Mucosa of descending colon (tissue), 3 donors: ENCODE results near the gene THADA. TPM values are rescaled to one million over a fixed set of nuclear protein-coding genes. Genes with fewer than 3 reads are reported as not detected.

ENCODE experiments used
- ATAC-seq: fragments of 200-7000 bp; cut with Tn5 transposase; one replicate; pipeline ENCODE4 v1.9.1; 2020; ENCODE audit warnings: mild to moderate bottlenecking, moderate library complexity
- DNase-seq, 3 donors: peaks; one replicate each; pipeline ENCODE4 v3.0.0-alpha.2; 2020
- H3K36me3 ChIP-seq: fragments of 200-600 bp; one replicate; pipeline ENCODE4 v1.8.0; 2021; ENCODE audit warnings: low read depth, mild to moderate bottlenecking
- H3K4me1 ChIP-seq: fragments of 200-600 bp; one replicate; pipeline ENCODE4 v1.8.0; 2021; ENCODE audit warnings: low read depth, mild to moderate bottlenecking
- H3K4me3 ChIP-seq: fragments of 200-600 bp; one replicate; pipeline ENCODE4 v1.8.0; 2021; ENCODE audit warnings: mild to moderate bottlenecking
- H3K9me3 ChIP-seq: fragments of 200-600 bp; one replicate; pipeline ENCODE4 v1.8.0; 2021; ENCODE audit warnings: mild to moderate bottlenecking
- CTCF ChIP-seq: fragments of 200-600 bp; IDR thresholded peaks from one replicate; pipeline ENCODE4 v1.8.0; 2022; ENCODE audit warnings: antibody characterized with exemption, mild to moderate bottlenecking
- intact Hi-C, 2 donors: fragments of 100-400 bp; cut with DNase I in 1 of 2; cut with micrococcal nuclease in 1 of 2; formaldehyde crosslinking; loops; one replicate each; pipeline versions ENCODE4 v1.11.0 to v1.11.1; 2022; cut with DNase I, micrococcal nuclease
- total RNA-seq, 3 donors: library from RNA; stranded (reverse); fragmentation: NEBNext Ultra II Directional in 2 of 3; extraction: Animal tissue kit (Norgen Biotek cat#: 25700) in 2 of 3; gene quantifications; one replicate each; pipeline versions ENCODE4 v1.2.1 to v1.2.4, GENCODE V29; 2021 to 2023
- donor health status: DM: no; HTN: no; CAD: no; lungs with moderate emphysema.
- donor health status: DM: no; HTN: no; CAD: no.
- donor health status: DM: no; HTN: yes; CAD: no.

Gene THADA
- total RNA-seq, 3 donors from 2014 or later = 20.1 to 26.7 (median 25.3) TPM

GRCh38 chr2:43360137-43360536 lies 235.7 kb downstream of the THADA start:
- H3K4me3 ChIP-seq = no peak overlapping the region
- no peak for TF ChIP-seq CTCF
- intact Hi-C loops = no loop called here
- ATAC-seq = no peak
- H3K9me3 ChIP-seq = no peaks in the 10 kb centered on the region
- DNase-seq = no peak
- H3K4me1 ChIP-seq = peaks cover 9% of the 10 kb centered on the region
- no peaks in the 10 kb centered on the region for H3K36me3 ChIP-seq

DNA sequence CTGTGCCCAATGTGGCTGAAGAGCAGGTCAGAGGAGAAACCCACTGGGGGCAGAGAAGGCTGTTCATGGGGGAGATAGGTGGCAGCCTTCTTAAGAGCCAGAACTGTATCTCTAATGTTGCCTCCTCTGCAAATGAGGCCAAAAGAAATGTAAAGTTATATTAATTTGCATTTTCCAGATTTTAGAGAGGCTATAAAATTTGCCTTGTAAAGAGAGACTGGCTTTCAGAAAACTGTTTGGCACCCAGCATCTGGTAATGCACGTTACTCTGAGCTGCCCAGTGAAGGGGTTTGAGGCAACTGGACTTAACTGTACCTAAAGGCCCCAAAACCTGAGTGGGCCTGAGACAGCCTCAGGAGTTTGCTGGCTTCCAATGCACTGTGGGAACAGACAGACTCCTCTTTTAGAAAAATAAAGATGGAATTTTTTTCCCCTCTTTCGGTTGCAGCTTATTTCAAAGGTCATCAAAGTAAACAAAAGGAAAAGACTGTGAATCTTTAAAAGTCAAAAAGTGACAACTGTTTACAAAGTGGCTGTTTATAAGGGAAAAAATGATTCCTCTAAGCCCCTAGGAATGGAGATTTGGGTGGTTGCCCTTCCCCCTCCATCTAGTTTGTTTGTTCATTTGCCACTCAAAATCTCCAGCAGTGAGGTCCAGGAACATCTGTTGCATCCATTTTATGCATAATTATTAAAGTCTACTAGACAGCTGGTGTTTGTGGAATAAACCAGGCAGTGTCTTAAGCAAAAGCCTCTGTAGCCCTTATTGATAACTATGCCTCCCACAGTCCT lies 237.2 kb downstream of the THADA start:
- H3K36me3 ChIP-seq = no peaks in the 10 kb centered on the region
- H3K4me1 ChIP-seq = peaks cover 9% of the 10 kb centered on the region
- intact Hi-C loops = no loop called here
- ATAC-seq = peak; percentile 8
- no peak overlapping the region for H3K4me3 ChIP-seq
- DNase-seq = no peak
- no peaks in the 10 kb centered on the region for H3K9me3 ChIP-seq
- TF ChIP-seq CTCF = no peak

GRCh38 chr2:43356774-43357173 lies 239.1 kb downstream of the THADA start:
- DNase-seq = no peak
- intact Hi-C loops = no loop called here
- no peak for TF ChIP-seq CTCF
- Histone ChIP-seq H3K4me1 (peaks cover 5% of the 10 kb centered on the region), H3K9me3 (no peaks in the 10 kb centered on the region), H3K4me3 (no peak overlapping the region), H3K36me3 (no peaks in the 10 kb centered on the region)
- ATAC-seq = no peak

DNA sequence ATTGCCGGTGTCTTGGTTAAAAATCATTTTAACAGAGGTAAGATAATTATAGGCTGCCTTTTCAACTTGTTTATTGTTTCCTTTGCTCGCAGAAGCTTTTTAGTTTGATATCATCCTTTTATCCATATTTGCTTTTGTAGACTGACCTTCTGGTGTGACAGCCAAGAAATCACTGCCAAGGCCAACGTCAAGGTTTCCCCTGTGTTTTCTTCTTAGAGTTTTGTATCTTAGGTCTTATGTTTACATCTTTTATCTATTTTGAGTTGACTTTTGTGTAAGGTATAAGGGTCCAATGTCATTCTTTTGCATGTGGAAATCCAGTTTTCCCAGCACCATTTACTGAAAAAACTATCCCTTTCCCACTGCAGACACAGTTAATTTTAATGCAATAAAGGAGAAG lies 240.4 kb downstream of the THADA start:
- Histone ChIP-seq H3K9me3 (no peaks in the 10 kb centered on the region), H3K4me1 (peaks cover 4% of the 10 kb centered on the region), H3K4me3 (no peak overlapping the region), H3K36me3 (no peaks in the 10 kb centered on the region)
- no peak for ATAC-seq
- intact Hi-C loops = no loop called here
- DNase-seq = no peak
- TF ChIP-seq CTCF = no peak

DNA sequence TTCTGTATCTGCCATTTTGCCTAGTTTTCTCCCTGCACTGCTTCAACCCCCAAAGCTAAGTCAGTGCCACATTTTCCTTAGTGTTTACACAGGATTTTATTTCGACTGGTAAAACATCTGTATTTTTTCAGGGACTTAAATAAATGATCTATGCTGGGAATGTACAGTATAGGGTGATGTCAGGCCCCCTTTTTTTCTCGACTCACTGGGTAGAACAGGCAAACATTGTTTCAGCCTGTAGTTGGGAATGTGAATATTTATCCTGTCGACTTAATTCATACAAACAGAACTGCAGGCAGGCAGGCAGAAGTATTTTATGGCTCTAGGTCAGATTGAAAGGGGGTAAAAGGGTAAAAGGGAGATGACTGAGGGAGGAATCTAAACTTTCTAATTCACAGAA lies 245.9 kb downstream of the THADA start:
- ATAC-seq (peak; percentile 51), DNase-seq (no peak)
- no peaks in the 10 kb centered on the region for H3K9me3 ChIP-seq
- peaks cover 18% of the 10 kb centered on the region for H3K4me1 ChIP-seq
- H3K4me3 ChIP-seq = no peak overlapping the region
- H3K36me3 ChIP-seq = no peaks in the 10 kb centered on the region
- TF ChIP-seq CTCF = no peak
- intact Hi-C loops = no loop called here
